Right lung (tissue), 5 donors: ENCODE data around the gene MECR. TPM values are rescaled to one million over a fixed set of nuclear protein-coding genes. Genes with fewer than 3 reads are reported as not detected.

Experiments used
- DNase-seq, 2 donors: peaks; one replicate each; pipeline ENCODE4 v3.0.0-alpha.2; 2013
- polyA plus RNA-seq, 5 donors: library from polyadenylated mRNA; unstranded; fragments of 120-200 nt; gene quantifications; one replicate each; pipeline versions ENCODE4 v1.2.1 to v1.2.3, GENCODE V29; 2013; ENCODE audit warnings: inconsistent platforms in 1 of 5, low replicate concordance in 1 of 5; ENCODE audit not compliant: insufficient read length in 5 of 5, insufficient read depth in 1 of 5

Gene MECR
- polyA plus RNA-seq, 5 donors = 23.8 to 35.8 (median 33.0) TPM

DNA sequence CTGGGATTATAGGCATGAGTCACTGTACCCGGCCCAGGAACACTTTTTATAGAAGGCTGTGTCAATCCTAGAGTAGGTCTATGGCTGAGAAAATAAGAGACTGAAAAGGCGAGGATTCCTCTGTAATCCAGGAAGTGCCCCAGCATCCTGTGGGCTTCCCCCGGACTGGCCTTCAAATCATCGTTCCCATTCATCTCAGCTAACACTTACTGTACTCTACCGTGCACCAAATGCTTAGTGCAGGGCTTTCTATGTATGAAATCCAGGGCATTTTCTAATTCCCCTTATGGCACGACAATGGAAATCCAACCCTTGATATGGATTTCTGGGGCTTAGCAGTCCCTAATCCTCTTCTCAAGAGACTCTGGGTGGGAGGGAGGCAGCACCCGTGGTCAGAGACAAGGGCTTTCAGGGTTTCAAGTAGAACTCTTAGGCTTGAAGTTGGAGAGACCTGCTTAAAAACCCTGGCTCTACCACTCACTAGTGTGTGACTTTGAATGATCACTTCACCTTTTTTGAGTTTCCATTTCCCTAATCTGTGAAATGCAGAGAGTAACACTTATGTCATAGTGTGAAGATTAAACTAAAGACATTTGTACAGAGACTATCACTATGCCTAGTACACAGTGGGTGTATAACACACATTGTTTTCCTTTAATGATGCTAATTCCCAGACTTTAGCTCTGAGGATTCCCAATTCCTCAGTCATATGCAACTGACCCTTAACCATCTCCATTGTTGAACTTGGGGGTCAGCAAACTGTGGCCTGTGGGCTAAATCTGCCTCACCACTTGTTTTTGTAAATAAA lies 20.3 kb downstream of the MECR start:
- DNase-seq = no peak

DNA sequence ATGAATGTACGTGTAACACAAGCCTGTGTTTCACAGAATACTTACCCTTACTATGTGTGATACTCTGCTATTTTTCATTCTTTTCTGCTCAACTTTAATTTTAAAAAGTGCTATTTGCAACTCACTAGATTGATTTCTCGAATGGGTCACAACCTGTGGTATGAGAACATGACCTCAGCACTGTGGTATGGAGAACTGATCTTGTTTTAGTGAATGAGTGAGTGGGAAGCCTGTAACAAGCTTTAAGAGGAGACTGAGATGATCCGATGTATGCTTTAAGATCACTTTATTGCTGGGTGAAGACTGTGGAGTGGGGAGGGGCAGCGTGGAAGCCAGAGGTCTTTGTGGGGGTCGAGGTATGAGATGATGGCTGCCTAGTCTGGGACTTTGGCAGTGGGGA lies 21.6 kb downstream of the MECR start:
- DNase-seq = no peak

DNA sequence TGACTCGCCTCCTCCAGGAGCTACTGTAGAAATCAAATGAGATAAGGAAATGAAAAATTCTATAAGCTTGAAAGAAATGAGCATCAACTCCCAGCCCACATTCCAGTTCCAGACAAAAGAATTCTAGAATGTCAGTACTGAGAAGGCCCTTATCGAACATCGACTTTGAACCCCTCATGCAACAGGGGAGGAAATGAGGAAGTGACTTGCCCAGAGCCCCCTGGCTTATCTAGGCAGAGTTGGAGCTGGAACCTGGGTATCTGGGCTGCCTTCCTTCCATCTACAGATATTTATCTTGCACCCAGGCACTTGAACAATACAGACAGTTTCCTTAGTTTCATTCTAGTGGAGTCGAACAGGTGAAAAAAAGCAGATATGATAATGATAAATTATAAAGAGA lies 22.3 kb downstream of the MECR start:
- no peak for DNase-seq

DNA sequence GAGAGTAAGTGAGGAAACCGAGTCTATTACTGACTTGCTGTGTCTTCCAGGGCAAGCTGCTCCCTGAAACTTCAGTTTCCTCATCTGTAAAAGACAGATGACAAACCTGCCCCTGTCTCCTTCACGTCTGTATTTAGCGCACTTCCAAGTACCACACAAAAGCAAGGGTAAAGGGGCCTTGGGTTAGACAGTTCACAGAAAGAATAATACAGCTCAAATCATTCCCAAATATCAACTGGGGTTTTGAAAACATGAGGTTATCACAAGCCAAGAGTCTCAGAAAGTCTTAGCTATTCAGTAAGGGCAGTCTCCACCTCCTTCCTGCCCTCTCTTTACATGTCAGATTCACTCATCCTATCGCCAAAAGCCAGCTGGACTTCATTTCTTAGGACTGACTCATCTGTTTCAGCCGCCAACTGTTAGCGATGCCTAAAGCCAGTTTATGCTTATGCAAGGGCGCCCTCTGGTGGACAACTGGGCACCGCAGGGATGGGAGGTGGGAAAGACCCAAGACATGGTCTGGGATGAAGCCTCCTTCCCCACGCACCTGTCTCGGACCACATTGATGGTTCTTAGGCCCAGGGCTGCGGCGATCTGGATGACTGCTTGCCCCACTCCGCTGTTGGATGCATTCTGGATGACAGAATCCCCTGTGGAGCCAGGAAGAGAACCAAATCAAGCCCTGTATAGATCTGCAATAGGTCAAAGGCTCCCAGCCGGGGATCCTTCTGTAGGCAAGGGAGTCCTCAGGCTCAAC lies 28.0 kb downstream of the MECR start:
- peak; percentile 90 to 95 for DNase-seq

DNA sequence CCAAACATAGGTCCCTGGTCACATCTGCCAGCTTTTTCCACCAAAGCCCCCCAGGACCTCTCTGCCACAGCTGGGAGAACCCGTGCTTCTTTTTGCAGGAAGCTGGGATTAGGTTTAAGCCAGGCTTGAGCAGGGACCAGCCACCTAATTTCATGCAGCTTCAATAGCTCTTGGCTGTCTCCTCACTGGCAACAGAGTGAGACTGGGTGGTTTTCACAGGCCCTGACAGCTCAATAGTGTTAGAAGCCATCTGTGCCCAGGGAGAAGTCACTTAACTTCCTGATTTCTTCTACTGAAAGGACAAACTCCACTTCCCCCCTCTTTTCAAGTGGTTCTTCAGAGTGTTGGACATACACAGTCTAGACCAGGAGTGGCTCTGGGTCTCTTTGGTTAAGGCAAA lies 28.7 kb downstream of the MECR start:
- peak; percentile 38 to 45 for DNase-seq

DNA sequence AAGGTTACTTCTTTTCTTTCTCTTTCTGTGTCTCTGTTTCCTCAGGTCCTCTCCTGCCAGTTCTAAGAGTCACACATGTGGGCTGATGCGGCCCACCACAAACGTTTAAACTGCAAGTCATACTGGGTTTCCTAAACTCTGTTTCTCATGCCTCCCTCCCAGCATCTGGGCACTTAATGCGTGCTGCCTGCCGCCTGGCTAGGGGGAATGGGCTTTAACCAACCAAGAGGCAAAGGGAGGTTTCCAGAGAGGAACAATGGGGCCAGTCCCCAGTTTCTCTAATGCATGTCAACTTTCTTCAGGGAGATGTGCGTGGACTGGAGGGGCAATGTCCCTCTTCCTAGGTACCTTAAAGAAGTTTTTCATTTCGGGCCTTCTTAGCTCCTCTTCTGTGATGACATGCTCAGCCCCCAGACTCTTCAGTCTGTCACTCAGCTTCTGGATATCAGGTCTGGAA lies 29.1 kb downstream of the MECR start:
- DNase-seq = no peak

DNA sequence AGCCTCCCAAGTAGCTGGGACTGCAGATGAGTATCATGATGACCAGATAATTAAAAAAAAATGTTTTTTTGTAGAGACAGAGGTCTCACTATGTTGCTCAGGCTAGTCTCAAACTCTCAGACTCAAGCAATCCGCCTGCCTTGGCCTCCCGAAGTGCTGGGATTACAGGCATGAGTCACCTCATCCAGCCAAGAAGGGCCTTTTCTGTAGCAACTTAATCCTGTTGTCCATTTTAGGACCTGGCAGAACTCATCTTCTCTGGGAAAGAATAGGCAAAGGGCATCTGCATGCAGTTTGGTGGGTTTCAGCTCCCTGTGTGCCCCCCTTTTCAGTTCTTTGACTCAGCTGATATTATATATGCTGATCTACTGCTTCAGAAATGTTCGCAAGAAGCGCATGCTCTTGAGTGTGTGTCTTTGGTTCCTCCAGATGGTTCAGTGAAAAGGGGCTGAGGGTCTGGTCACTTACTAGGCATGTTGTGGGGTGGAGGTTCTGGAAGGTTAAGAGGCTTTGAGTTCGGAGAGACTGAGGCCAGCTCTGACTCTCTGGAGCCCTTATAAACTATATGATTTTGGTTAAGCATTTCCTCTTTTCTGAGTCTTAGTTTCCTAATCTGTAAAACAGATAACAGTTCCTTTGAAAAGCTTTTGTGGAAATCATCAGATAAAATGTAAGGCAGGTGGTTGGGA lies 29.7 kb downstream of the MECR start:
- no peak for DNase-seq

DNA sequence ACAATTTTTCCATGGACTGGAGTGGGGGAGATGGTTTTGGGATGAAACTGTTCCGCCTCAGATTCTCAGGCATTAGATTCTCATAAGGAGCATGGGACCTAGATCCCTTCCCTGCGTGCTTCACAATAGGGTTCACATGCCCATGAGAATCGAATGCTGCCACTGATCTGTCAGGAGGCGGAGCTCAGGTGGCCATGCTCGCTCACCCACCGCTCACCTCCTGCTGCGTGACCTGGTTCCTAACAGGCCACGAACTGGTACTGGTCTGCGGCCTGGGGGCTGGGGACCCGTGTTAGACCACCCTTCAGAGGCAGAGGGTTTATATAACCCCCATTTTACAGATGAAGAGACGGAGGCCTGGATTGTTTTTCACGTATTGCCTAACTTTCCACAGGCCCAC lies 32.7 kb downstream of the MECR start:
- no peak for DNase-seq

DNA sequence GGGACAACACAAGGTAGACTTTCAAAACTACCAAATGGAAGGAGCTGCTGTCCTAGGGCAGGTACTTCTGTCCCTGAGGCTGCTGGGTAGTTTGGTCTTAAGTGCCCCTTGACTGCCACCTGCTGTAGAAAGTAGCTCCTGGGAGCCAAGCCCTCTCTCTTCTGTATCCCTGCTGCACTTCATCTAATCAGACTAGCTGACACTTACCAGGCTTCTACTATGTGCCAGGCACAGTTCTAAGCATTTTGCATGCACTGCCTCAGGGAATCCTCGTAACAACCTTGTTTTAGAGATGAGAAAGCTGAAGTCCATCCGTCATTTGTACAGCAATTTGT lies 33.2 kb downstream of the MECR start:
- no peak for DNase-seq

DNA sequence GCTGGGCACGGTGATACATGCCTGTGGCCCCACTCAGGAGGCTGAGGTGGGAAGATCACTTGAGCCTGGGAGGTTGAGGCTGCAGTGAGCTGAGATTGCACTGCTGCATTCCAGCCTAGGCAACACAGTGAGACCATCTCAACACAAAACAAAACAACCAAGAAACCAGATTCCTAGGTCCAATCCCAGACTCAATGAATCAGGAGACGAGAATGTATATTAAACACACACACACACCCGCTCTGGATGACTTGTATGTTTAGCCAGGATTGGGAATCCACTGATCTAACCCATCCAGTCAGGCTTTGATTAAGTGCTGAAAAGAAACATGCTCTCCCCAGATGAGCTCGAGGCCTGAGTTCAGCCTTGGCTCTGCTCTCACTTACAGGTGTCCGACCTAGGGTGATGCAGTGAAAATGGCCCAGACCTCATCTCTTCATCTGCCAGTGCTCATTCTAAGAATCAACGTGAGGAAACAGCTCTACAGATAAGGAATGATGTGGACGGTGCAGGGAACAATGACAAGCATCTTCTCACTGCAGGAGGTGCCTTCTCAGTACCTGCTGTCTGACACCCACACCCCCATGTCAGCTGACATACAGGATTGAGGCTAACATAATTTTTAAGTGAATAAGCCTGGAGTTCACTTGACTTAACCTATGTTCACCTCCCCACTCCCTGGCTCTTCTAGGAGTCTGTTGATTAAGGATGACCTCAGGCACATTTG lies 33.7 kb downstream of the MECR start:
- no peak for DNase-seq

DNA sequence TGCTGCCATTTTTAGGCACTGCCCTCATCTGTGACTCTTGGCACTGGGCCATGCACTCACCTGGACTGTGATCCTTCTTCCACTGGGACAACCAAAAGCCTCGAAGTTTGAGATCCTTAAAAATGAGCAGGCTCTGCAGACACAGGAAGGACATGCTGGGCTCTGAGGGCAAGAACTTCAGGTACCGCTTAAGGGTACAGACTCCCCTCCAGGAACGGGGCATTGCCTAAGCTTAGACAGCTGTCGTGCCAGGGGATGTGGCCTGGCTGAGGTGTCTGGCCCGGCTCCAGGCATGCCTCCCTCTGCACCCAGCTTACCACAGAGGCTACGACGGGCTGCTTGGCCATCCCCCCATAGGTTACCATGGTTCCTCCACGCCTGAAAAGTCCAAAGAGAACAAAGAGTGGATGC lies 34.8 kb downstream of the MECR start:
- DNase-seq = no peak

DNA sequence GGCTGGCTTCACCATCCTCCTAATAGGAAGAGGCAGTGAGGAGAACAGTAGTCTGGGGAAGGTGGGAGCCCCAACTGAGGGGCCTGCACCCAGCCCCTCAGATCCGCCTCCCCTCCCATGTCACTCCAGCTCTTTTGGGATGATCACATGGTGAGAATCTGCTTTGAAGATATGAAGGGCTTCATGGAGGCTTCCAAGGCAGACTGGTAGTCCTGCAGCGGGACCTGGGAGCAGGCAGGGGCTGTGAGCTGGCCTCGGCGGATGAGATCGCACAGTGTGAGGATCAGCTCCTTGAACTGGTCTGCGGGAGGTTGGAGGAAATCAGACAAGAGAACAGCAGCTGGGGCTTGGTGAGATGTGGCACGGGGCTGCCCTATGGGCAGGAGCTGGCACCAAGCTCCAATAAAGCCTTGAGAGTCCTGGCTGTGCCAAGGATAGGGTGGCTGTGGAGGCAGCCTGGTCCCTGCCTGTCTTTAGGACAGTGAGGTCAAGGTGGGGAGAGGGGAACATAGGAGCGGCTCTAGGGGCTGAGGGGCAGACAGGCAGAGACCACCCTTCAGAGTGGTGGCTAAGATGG lies 36.8 kb downstream of the MECR start:
- DNase-seq = no peak

DNA sequence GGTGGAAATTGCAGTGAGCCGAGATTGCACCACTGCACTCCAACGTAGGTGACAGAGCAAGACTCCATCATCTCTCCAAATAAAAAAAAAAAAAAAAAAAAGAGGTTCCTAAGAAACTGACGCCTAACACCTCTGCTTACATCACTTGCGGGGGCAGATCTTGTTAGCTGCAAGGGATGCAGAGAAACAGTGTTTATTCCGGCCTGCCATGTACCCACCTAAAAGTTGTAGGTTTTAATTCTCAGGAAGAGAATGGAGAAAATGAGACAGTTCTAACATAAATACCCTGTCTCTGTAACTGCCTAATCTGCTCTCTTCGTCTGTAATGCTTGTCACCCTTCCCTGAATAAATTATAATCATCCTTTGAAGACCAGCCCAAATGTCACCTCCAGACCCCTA lies 40.0 kb downstream of the MECR start:
- DNase-seq = no peak

DNA sequence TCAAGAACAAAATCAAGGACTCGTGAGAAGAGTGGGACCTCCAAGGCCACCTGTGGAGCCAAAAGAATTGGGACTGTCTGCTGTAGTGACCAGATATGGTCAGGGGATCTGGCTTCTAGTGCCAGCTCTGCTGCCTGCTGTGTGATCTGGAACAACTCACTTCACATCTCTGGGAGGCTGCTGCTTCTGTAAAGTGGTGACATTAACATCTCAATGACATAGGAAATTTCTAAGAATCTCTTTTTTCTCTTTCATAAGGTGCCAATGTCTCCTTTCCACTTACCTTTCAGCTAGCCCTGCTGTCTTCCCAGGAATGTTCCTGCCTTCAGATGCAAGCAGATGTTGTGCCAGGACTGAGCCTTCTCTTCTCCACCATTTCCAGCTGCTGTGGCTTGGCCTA lies 44.0 kb downstream of the MECR start:
- no peak for DNase-seq

DNA sequence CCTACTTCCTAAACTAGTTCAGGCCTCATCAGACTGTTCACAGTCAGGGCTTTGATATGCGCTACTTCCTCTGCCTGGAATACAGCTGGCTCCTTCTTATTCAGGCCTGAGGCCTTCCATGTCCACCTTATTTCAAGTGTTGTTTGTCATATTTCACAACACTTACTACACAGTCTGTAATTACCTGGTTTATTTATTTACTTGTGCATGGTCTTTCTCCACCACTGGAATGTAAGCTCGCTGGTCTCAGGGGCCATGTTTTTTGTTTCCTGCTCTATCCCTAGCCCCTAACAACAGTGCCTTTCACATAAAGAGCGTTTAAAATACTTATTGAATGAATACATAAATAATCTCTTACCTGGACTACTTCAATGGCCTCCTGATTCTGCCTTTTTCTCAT lies 44.5 kb downstream of the MECR start:
- no peak for DNase-seq

DNA sequence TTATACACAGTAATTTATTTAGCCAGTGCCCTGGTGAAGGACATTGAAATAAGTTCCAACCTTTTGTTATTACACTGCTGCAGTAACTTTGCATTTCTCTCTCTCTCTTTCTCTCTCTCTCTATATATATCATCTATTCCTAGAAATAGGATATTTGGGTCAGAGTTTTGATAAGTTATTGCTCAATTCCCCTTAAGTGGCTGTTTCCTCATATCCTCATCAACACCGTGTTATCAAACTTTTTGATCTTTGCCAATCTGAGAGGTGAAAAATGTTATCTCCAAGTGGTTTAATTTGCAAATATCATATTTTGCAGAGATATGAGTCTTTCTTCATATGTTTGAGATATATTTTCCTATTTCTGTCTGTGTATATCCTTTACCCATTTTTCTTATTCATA lies 47.4 kb downstream of the MECR start:
- DNase-seq = no peak

DNA sequence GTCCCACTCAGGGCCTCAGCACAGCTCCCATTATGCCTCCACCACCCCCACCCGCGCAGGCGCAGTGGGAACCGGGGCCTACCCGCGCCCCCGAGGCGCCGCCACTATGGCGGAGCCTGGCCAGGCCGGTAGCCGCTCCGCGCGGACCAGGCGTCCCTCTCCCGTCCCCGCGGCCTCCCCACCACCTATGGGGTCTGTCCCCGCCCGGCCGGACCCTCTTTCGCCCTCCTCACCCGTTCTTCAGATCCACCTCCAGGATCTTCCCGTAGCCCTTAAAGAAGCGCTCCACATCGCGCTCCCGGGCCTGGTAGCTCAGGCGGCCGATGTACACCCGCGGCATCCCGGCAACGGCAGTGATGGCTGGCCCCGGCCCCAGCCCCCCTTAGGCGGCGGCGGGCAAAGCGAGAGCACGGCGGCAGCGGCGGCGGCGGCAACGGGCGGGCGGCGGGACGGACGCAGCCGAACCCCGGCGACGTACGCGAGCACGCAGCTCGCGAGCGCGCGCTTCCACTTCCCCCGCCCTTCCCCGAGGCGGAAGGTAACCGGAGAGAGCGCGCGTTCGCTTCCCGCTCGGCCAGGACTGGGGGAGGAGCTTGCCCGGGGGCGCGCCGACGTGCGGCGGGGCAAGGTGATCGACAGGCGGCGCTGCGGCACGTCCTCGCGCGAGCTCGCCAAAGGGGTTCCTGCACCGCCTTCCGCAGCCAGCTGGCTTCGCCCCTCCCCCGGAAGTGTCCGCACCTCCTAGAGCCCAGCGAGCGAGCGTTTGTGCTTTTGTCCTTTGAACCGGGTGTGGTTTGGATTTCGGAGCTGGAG lies 49.1 kb downstream of the MECR start, which contains the start of gene SRSF4:
TSS of gene SRSF4 (minus strand) at position 488 of the 813 bp plus-strand sequence. CDS start at position 340, 148 bp downstream.
- peak; percentile 99 for DNase-seq

DNA sequence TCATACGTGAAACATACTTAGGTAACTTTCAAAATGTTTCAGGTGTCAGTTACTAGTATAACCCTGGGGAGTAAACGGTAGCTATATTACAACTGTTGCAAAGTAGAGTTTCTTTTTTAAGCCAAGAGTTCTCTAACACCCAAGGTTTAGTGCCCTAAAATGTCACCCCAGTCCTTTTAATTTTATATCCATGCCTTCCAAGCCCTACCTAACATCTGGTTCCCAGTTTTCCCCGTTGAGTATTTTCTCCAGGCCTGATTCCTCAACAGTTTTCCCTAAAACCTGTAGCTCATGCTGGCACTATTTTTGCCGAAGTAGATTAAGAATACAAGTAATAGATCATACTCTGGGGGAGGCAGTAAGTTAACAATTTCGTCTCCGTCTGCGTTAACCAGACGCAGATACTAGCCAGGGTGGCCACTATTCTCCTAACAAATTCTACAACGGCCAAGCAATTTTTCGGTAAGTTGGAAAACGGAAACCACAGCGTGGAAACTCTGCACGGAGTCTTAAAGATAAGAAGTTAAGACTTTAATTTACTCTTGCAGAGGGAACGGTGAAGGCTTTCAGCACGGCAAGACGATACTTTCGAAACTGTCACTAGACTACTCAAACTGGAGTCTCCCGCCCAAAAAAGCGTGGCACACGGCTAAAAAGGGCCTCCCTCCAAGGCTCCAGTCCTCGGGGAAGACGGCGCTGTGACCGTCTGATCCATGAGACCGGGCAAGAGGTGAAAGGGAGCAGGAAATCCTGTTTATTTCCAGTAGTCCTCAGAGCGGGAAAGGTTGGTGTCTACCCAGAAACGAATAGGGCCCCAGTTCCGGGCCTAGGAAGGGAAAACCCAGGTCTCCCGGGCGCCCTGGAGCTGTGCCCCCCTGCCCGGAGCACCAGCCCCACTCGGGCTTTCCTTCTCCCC lies 50.0 kb downstream of the MECR start:
- DNase-seq = no peak

DNA sequence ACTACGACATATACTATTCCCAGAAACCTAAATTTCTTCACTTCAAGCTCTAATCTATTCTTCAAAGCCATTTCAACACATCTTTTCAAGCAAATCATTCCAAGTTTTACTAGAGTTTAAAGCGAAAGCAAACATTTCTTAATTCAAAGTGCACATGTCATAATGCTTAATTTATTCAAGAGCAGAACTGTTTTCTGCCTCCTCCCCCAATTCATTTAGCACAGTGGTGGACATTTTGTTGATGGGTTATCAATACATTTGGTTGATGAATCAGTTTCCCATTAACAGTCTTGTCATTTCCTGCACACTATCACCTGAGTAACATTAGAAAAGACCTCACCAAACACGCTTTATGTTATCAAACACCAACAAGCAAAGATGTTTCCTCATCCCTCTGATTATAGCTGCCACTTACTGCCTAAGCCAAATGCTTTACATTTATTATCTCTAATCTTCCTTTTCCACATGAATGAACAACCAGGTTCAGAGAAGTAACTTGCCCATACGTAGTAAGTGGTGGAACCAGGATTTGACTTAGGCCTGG lies 51.0 kb downstream of the MECR start:
- no peak for DNase-seq
